ENCODE results near the gene EML6.

The EML6 gene

DNA sequence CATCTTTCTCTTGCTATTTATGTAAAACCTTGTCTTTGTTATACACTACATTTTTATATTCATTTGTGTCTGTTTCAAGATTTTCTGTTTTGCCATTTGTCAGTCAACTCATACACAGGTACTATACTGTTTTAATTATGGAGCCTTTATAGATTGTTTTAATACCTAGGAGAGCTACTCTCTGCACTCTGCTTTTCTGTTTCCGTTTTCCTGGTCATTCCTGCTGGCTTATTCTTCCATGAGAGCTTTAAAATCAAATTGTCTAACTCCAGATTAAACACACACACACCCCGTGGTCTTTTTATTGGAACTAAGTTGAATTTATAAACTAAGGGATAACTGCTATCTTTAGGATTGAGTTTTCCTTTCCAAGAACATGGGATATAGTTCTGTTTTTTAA lies 165.6 kb downstream of the EML6 start:
- no peak for DNase-seq

DNA sequence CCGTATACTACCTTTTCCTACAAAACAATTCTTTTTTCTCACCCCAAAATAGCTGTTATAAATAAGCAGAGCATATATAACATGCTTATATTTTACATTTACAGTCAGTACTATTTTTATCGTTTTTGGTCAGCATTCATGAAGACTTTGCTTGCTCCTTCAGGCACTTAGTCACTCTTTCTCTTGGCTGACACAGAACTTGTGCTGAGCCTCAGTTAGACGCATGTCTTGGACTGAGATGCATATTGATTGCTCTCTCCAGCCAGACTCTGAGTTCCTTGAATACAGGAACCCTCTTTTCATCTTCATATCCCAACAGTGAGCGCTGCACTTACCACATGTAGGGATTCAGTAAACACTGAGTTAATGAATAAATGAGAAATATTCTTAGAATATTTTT lies 168.4 kb downstream of the EML6 start:
- DNase-seq, result no peak

DNA sequence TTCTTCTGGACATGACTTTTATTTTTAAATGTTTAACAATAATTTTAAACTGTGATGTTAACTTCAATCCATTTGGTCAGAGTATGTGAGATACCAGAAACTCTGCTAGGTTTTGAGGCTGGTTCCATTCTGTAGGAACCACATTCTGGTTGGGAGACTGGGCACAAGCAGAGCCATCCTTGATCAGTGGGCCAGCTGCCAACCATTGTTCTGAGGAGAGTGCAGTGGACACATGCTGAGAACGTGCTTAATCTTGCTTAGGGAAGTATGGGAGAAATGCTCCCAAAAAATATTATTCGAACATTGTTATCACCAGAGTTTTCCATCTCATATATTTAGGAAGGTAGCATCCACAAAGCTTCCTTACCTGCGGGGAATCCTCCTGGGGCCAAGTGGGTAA lies 171.0 kb downstream of the EML6 start:
- no peak for DNase-seq

DNA sequence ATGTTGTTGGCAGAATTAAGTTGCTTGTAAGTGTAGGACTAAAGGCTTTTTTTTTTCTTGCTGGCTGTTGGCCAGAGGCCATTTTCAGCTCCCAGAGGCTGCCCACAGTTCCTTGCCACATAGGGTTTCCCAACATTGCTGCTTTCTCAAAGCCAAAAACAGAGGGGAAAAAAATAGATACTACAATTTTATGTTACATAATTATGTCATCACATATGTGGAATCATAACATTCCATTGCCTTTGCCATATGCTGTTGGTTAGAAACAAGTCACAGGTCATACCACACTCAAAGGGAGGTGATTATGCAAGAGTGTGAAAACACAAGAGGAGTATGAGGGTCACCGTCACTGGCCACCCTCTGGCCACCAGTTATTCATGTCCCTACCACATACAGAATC lies 172.3 kb downstream of the EML6 start:
- no peak for DNase-seq

DNA sequence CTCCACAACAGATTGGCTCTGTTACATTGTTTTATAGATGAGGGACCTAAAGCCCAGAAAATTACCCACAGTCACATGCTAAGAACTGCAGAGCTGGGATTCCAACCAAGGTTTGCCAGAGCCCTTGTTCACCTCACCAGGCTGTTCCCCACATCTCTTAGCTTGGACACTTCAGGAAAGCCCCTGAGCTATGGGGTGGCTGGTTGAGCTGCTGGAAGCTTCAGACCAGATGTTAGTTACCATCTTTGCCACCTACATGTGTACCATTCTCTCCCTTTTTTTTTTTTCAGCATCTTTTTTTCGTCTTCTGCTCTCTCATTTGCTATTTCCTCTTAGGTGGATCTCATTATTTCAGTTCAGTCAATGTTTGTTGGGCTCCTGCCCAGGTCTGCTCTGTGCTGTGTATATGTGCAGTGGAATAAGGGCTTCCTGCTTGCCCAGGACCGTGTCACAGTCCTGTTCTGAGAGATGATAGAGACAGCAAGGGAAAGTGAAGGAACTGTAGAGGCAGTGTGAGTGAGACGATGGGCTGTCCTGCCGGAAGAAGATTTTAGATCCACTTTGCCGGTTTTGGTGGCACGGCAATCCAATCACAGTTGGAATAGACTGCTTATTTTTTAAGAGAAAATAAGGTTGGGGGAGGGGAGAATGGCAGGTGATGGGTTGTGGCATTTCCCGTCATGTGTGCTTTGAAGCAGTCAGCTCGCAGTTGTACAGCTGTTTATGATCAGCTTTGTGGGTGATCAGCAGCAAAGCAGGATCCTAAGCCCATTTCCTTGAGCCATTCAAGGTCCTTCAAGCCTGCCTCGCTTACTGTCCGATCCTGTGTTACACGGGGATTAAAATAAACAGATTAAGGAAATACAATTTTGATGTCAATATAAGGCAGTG lies 174.2 kb downstream of the EML6 start:
- peak; percentile 14 for DNase-seq

DNA sequence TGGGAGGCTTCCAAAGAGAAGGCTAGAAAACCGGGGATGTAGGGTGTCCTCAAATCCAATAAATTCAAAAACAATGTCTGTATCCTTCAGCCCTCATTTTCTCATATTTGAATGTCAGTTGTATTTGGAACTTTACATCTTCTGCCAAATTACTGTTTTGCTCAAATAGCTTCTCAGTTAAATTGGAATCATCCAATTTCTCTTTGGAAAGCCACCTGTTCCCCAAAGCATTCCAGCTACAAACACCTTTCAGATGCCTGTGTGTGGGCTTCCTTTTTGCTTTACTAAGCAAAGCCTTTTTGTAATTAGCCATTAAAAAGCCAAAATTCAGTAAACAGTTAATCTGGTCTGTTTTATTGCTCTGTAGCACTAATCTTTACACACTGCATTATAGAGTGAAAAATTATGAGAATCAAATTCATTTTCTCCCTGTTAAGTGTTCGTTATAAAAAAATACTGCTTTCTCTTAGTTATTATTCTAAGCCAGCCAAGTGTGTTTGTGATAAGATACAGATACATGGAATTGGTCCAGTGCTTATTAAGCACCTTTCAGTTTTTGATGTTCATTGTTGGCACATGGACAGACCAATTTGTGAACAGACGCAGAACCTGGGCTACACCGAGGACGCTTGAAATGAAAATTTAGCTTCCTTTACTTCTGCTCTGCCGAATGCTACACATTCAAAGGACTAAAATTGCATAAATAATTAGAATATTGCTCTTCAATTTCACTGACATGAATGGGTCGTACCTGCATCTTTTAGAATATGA lies 175.2 kb downstream of the EML6 start:
- DNase-seq, result no peak

DNA sequence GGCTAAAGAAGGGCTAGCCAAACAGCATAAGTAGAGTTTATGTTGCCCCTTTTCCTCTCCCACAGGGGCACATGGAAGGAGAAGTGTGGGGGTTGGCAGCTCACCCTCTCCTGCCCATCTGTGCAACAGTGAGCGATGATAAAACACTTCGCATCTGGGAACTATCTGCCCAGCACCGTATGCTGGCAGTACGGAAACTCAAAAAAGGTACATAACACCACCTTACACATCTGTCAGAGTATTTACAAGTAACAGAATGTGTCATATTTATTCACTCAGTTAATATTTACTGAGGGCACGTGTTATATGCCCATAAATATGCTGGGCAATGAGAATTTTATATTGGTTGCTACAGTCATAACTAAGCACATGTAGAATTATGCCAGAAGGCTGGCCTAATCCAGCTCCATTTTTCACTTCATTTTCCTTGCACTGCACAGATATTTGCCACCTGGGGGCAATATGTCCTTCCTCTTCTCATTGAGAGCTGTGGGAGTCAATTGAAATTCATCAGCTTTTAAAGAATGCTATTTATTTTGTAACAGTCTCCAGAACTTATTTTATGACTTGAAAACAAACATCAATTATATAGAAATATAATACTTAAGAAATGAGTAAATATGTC lies 176.2 kb downstream of the EML6 start:
- DNase-seq, result peak; percentile 33

DNA sequence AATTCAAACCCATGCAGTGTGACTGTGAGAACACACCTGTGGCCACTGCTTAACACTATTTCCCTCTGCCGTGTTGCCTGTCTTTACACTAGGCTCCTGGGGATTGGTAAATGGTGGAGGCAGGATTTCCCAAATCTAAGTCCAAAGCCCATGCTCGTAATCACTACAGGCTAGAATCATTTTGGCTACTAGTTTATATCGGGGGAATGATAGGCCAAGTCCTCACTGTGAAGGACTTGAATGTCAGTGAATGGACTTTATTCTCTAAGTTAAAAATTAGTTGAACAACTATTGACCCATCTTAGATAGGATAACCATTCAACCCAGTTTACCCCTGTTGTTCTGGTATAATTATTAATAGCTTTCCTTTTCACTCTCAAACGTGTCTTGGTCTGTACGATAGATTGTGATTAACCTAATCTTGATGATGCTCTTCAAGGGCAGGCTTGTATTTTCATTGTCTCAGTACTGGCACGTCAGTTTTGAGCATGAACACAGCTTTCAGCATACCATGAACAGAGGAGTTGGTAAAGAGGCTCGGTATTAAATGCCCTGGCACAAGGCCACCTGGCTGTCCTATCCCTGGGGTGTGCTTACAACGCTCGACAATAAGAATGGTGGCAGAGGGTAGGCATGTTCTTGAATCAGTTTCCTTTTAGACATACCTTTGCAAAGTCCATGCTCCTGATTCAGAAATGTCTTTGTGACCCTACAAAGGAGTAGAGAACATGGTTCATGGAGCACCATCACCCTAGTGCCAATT lies 177.9 kb downstream of the EML6 start:
- DNase-seq, result no peak

DNA sequence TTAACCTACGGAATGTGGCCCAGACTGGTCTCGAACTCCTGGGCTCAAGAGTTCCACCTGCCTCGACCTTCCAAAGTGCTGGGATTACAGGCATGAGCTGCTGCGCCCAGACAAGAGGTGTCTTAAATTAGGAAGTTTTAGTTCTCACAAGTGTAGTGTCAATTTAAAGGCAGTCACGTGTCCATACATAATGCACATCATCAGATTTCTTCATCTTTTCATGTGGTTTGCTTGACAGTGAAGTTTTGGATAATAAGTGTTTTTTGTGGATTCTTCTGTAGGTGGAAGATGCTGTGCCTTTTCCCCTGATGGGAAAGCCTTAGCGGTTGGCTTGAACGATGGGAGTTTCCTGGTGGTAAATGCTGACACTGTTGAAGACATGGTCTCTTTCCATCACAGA lies 179.3 kb downstream of the EML6 start:
- DNase-seq, result no peak

DNA sequence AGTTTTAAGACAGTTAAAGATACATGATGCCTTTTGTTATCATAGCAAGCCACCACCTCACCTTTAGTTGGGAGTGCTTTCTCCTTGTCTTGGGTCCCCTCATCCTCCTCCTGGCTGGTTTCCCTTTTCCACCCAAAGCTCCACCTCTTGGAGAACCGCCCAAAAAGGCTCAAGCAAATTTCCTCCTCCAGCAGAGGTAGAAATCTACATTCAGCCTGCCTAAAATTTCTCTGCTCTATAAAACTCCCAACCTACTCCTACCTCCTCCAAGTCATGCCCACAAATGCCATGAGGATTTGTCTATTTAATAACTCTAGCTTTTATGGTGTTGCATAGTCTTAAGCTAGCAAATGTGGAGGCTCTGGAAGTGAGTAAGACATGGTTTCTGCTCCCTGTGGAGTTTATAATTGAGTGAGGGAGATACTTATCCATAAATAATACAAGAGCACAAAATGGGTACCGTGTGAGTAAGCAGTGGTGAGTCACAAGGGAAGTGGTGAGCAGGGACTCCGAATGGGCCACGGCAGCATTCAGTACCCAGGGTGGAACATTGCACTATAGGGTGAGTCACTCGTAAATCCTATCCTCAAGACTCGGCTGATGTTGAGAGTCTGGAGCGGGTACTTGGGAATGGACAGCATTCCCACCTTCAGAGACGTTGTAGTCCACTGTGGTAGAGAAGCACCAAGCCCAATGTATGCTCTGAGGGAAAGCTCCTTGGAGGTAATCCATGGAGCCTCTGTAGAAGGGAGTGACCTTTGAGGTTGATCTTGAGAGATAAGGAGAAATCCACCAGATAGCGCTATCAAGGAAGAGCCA lies 180.5 kb downstream of the EML6 start:
- peak; percentile 42 for DNase-seq

DNA sequence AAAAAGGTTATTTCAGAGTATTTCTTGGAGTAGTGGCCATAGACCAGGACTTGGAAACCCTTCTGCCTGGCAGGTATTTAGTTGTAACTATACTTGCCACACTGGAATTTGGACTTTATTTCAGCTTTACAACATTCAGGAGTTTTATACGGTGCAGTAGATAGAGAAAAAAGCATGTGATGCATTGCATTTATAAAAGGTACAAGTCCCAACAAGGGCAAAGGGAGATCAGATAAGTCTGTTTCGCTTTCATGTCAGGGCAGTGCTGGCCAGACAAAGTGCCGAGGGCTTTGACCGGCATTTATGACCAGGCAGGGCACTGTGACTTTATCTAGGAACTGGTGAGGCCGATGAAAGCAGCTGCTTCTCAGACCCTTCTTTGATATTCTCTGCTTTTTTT lies 181.4 kb downstream of the EML6 start:
- no peak for DNase-seq

DNA sequence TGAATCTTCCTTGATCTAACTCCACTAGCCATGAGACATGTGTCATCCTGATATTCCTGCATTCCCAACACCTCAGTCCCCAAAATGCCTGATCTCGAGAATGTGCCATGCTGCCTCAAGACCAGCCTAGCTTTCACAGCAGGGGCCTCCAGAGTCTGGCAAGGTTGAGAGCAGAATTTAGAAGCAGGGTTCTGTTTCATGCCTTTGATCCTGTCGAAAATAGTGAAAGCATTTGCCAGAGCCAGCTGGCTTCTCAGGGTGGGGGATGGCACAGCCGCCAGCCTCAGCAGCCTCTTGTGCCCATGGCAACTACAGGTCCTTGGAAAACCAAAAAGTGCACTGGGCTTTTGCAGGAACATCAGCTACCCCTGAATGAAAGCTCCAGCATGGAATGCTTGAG lies 183.3 kb downstream of the EML6 start:
- DNase-seq, result no peak

DNA sequence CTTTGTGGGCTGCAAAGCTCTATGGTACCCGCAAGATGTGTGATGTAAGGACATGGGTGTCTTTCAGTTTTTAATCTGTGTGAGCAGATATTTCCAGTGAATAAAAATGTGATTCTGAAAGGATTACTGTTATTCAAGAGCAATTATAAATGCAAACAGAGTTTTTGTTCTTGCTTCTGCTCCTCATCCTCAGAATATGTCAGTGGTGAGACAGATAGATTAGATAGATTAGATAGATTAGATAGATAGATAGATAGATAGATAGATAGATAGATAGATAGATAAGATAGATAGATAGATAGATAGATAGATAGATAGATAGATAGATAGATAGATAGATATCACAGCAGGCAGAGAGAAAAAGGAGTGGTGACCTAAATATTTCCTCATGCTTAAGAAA lies 184.2 kb downstream of the EML6 start:
- DNase-seq, result no peak

DNA sequence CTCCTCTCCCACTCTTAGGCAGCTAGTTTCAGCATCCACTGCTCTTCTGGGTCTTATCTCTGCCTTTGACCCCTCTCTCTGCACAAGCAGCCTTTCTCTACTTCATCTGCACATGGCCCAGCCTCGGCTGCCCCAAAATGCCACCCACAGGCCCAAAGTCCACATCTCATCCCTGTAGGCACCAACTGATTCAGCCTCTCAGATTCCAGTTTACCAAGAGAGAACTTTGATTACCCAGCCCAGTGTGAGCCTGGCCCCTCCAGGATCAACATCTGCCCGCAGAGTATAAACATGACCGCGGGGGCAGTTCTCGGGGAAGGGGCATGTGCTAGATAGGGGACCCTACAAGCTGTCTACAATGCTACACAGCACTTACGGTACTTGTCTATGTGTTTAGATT lies 185.1 kb downstream of the EML6 start:
- no peak for DNase-seq

DNA sequence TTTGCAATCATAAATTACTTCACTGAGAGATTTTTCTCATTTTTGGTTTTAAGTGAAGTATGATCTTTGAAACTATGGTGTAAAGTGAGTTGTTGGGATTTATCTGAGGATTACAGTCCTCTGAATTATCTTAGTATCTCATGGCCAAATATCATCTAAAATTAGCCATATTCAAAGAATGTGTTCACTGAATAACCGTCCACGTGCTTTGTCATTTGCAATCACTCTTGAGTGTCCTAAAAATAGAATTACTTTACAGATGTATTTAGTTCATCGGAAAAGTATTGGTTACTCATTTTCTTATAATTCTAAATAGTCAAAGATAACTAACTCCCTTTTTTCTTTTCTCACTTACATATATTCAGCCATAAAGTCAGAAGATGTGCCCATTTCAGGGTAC lies 185.5 kb downstream of the EML6 start:
- no peak for DNase-seq

DNA sequence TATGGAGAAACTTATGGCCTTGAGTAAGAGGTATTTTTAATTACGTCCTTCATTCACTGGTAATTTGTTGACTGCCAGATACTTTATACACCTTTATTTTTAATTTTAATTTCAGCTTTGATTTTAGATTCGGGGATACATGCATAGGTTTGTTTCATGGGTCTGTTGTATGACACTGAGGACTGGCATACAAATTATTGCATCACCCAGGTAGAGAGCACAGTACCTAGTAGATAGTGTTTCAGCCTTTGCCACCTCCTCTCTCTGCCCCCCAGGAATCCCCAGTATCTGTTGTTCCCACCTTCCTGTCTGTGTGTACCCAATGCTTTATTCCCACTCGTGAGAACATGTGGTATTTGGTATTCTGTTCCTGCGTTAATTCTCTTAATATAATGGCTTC lies 188.8 kb downstream of the EML6 start:
- no peak for DNase-seq

DNA sequence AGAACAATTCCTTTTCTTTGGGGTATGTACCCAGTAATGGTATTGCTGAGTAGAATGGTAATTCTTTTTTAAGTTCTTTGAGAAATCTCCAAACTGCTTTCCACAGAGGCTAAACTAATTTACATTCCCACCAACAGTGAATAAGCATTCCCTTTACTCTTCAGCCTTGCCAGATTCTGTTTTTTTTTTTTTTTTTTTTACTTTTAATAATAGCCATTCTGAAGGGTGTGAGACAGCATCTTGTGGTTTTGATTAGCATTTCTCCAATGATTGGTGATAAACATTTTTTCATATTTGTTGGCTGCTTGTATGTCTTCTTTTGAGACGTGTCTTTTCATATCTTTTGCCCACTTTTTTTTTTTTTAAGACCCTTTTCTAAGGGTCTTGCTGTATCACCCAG lies 189.4 kb downstream of the EML6 start:
- DNase-seq, result no peak

DNA sequence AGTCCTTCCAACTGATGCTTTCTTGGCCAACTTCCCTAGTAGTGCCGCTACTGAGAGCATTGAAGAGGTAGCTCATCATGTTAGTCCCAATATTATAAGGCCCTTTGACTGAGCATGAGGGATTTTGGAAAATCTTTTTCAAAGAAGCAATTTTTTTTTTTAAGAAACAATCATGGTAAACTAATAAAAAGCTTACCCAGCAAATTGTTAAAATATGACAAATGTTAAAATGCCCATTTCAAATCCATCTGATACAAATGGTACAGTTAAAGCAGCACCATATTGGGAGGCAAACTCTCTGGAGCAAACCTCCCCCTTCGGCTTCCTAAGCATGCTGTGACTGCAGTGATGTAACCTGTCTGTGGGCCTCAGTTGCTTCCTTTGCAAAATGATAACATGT lies 191.2 kb downstream of the EML6 start:
- no peak for DNase-seq

DNA sequence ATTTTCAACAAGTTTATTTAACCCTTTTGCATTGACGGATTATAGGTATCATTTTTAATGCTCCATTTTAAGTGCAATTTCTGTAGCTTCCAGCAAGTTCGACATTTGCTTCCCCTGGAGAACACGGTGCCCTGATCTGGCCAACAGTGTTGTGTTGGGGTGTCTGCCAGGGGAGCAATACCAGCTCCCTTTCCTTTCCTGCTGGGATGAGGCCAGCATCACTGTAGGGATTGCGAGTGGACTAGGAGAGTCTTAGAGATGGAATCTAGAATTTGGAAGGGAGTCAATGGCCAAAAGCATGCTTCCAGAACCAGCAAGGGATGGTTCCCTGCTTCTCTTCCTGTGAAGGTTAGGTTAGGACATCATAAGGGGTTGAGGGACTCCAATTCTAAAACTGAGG lies 191.6 kb downstream of the EML6 start:
- DNase-seq, result no peak

DNA sequence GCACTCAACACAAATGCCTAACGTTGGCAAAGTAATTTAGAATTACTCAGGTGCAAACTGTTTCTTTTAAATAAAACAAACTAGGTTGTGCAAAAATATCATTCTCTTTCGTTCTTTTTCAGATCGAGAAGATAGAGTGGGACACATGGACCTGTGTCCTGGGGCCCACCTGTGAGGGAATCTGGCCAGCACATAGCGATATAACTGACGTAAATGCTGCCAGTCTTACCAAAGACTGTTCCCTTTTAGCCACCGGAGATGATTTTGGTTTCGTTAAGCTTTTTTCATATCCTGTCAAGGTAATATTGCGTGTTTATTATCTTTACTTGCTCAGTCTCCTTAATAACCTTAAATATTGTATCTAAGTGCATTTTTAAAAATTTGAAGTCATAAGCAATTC lies 193.2 kb downstream of the EML6 start:
- no peak for DNase-seq

DNA sequence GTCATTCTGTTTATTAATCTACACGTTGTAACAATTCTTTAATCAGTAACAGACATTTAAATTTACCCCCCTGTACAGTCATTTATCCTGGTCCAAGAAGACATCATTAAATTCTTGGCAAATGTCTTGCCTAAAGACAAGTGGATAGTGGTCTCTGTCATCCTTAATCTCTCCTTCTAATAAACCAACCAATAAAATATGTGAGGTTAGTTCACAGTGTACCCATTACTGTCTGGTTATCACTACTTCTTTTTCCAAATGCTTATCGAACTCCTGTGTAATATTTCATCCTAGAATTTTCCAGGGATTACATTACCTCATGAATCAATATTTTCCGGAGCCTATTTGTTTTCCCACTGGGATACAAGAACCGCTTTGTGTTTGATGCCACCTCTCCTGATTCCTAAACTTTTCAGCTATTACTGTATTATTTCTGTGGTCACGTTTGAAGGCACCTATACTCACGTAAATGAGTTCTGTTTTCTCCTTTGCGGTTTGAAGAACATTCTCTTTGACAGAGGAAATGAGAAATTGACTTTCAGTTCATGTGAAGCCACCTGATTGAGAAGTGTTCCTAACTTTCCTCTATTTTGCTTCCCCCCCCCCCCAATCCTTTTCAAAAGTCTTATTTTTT lies 195.3 kb downstream of the EML6 start:
- no peak for DNase-seq

DNA sequence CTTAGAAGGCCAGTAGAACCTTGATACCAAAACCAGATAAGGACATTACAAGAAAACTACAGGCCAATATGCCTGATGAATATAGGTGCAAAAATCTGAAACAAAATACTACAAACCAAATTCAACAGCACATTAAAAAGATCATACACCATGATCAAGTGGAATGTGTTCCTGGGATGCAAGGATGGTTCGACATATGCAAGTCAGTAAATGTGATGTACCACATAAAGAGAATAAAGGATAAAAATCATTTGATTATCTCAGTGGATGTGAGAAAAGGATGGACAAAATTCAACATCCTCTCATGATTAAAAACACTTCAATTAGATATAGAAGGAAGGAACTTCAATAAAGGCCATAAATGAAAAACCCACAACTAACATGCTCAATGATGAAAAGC lies 197.2 kb downstream of the EML6 start:
- DNase-seq, result no peak

All from CD4-positive, alpha-beta T cell treated with Interleukin-12 subunit alpha and Interleukin-12 subunit beta, for 1 hour (primary cell).